HG02623 (cell line): ENCODE data around the gene GABBR2.
A peak's percentile ranks its signal among the peaks of the same experiment; 100 is the strongest.
"Not testable (repeated sequence)": the region's sequence is repeated elsewhere in the genome, so short reads cannot be mapped to it uniquely, and the experiment has no call there.

ENCODE experiments used
- ATAC-seq: cut with Tn5 transposase; IDR thresholded peaks from one replicate; pipeline ENCODE4 v1.9.1; 2021; ENCODE audit warnings: moderate library complexity; ENCODE audit not compliant: unreplicated experiment

The GABBR2 gene

DNA sequence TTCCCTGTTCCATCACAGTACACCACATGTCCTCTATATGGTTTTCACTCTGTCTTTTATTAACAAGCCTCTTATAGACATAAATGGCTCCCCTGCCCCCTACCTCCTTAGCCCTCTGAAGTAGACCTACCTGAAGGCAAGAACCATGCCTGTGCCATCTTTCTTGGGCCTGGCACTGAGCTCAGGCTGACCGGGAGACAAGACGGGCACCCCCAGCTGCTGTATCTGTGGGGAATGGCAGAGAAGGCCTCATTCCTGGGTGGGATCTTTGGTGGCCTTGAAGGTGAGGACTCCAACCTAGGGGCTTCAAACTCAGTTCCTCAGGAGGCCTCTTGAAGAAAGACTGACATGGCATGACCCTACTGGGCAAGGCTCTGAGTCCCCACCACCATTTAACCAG lies 109.9 kb downstream of the GABBR2 start:
- no peak for ATAC-seq

GRCh38 chr9:98597236-98597771 lies 111.4 kb downstream of the GABBR2 start:
- no peak for ATAC-seq

- ATAC-seq: no peak
Observed at GRCh38 chr9:98596486-98596885, 112.2 kb downstream of the GABBR2 start.

- no peak for ATAC-seq
Observed at GRCh38 chr9:98594546-98595160, 114.1 kb downstream of the GABBR2 start.

DNA sequence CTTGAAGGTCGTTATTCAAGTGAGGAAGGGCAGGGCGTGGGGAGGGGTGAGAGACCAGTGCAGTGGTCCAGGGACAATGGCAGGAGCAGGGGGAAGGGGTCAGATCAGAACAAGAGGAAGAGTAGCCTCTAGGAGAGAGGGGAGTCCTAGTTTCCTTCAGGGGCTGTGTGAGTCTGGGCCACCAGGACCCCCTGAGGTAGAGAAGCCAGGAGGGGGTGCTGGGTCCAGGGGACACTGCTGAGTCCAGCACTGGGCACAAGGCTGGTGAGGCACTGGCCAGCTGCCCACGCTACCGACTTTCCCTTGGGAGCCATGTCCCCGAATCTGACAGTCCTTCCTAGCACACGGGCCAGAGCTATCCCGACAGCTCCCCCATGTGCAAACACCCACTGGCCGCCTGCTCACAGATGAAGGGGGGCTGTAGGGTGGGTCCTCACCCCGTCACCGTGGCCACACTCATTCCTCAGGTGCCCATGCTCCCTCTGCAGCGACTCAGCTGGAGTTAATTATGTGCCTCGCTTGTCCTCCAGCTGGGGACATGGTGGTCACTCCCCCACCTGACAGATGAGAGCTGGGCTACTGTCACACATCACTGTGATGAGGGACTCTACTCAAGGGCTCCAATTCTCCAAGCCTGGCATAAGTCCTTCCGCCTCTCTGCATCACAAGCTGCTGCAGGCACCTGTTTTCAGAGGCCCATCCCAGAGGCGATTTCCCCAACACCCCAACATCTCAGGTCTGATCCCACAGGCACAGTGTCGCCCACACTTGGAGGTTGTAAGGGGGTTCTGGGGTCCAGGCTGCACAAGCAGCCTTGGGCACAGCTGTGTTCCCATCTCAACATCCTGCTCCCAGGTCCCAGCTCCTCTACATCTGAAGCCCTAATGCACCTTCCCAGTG lies 115.1 kb downstream of the GABBR2 start:
- no peak for ATAC-seq

- no peak for ATAC-seq
Observed at GRCh38 chr9:98591696-98592095, 117.0 kb downstream of the GABBR2 start.

DNA sequence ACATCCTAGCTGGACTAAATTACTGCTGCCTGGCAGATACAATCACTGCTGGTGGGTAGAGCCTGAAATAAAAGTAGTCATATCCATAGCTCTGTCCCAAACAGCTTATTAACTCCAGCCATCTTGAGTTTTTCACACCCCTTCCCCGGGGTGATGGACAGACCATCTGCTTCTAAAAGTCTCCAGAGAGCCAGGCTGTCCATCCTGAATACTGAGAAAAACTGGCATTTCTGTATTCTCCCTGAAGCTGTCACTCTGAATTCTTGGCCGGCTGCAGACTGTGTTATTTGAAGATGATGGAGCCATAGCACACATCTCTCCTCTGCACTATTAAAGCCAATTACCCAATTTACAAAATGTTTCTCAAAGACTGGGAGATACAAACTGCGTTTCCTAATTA lies 118.6 kb downstream of the GABBR2 start:
- no peak for ATAC-seq

GRCh38 chr9:98589102-98589501 lies 119.6 kb downstream of the GABBR2 start:
- ATAC-seq: no peak

DNA sequence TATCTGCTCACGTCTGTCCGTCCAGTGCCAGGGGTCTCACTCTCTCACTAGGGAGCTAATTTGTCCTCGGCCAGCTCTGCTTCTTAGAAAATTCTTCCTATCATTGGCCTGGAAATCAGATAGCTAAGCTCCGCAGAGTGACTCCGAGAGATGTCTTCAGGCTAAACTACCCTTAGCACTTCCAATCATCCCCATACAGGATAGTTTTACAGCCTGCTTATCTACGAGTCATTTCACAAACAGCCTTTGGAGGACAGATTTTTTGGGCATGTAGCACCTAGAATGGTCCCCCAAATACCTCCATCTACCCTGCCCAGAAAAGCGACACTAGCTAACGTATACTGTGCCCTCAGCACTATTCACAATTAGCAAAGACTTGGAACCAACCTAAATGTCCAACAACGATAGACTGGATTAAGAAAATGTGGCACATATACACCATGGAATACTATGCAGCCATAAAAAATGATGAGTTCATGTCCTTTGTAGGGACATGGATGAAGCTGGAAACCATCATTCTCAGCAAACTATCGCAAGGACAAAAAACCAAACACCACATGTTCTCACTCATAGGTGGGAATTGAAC lies 123.8 kb downstream of the GABBR2 start:
- ATAC-seq: not testable (repeated sequence)

DNA sequence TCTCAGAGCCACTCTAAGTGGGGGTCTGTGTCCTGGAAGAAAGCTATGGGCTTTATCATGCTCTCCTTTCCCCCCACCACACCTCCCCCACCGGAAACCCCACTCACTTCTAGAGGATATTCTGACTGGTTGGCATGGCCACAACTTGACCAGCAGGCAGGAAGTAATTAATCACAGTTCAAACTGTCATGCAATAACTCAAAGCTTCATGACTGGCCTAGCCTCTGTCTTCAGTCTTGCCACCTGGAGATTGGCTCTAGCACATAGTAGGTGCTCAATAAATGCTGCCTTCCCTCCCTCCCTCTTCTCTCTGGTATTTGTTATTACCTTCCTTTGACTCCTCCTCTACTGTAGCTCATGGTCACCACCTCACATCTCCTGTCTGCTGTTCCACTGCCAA lies 124.7 kb downstream of the GABBR2 start:
- ATAC-seq: no peak

- no peak for ATAC-seq
Observed at GRCh38 chr9:98583417-98583816, 125.3 kb downstream of the GABBR2 start.

DNA sequence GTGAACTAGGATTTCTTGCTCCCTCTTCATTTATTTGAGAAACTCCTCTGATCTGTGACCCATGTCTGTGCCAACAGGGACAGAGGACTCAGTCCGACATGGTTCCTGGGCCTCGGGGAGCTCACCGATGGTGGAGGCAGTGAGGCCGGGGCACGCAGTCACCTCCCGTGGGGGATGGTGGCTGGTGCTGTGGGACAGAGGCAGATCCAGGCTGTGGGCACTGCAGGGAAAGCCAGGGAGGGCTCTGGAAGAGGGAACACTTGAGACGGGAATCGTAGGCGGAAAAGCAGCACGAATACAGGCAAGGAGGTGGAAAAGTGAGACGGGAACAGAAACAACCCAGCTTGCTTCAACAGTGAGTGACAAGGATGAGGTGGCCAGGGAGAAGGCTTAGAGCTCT lies 127.8 kb downstream of the GABBR2 start:
- ATAC-seq: no peak

GRCh38 chr9:98579700-98580099 lies 129.0 kb downstream of the GABBR2 start:
- no peak for ATAC-seq

- no peak for ATAC-seq
Observed at GRCh38 chr9:98577446-98577845, 131.3 kb downstream of the GABBR2 start.

DNA sequence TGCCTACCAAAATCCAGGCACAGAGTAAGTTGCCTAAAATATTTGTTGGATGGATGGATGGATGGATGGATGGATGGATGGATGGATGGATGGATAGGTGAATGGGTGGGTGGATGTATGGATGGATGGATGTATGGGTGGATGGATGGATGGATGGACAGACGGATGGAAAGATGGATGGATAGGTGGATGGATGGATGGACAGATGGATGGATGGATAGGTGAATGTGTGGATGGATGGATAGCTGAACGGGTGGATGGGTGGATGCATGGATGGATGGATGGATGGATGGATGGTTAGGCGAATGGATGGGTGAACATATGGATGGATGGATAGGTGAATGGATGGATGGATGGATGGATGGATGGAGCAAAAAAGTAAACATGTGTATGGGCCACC lies 131.9 kb downstream of the GABBR2 start:
- no peak for ATAC-seq

GRCh38 chr9:98576354-98576753 lies 132.4 kb downstream of the GABBR2 start:
- no peak for ATAC-seq

GRCh38 chr9:98575379-98576346 lies 133.1 kb downstream of the GABBR2 start:
- ATAC-seq: peak; percentile 82

DNA sequence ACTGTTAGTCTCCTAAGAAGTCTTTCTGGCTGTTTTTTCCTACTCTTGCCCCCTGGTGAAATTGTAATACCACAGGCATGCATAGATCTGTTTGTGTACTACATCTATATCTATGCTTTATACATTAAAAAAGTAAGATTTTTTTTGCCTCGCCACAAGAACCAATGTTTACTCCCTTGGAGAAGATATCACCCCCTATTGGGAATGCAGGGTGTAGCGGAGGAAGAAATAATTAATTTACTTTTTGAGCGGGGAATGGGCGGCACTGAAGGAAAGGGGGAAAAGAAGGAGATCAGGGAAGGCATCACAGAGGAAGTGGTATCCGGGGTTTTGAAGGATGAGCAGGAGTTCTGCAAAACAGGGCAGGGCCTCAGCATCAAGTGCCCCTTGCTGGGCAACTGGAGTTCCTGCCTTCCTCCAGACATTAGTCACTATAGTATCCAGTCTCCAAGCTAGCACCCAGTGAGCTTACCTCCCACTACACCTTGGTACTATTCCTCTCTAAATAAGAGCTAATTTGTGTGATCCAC lies 134.9 kb downstream of the GABBR2 start:
- ATAC-seq: no peak

GRCh38 chr9:98572796-98573195 lies 135.9 kb downstream of the GABBR2 start:
- no peak for ATAC-seq

DNA sequence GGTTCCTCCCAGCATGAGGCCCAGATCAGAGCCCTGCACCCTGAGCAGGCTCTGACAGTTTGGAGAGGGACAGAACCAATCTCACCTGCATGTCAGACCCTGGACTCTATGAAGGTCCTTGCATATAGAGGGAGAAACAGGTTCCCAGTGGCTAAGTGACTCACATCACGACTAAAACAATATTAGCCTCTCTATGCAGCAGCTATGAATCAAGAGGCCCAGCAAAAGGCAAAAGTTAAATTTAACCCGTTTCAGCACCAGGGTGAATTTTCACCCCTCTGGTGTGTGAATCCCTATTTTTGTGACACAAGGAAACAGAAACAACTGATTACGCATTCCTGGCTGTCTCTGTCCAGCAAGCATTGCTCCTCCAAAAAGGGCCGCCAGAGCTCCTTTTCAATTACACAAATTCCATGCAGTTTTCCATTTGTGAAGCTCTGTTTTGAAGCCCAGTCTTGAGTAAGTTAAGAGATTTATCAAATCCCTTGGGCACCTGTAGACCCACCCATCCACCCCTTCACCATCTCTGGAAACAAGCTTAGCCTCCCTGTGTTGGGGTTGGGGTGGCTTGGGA lies 136.6 kb downstream of the GABBR2 start:
- ATAC-seq: no peak
